Measurements from ENCODE around the gene BEND3.

The BEND3 gene

GRCh38 chr6:107080036-107080435 lies 35.3 kb downstream of the BEND3 start:
- Histone ChIP-seq H3K9me3 (ENCODE audit: control insufficient read depth, insufficient read depth, low read length) (no peaks in the 10 kb centered on the region), H3K27me3 (ENCODE audit: control insufficient read depth, insufficient read depth, low read length) (no peaks in the 10 kb centered on the region), H3K9ac (ENCODE audit: low read depth, low read length) (no peak overlapping the region), H3K27ac (ENCODE audit: low read depth, low read length) (no peak overlapping the region), H3K36me3 (ENCODE audit: control insufficient read depth, insufficient read depth, low read length) (peaks cover 70% of the 10 kb centered on the region), H3K4me1 (ENCODE audit: control insufficient read depth, insufficient read depth, low read length) (no peaks in the 10 kb centered on the region), H3K4me3 (ENCODE audit: low read depth, low read length) (no peak overlapping the region)

- peaks cover 64% of the 10 kb centered on the region for H3K36me3 ChIP-seq (ENCODE audit: control insufficient read depth, insufficient read depth, low read length)
- no peaks in the 10 kb centered on the region for H3K9me3 ChIP-seq (ENCODE audit: control insufficient read depth, insufficient read depth, low read length)
- H3K9ac ChIP-seq (ENCODE audit: low read depth, low read length), result no peak overlapping the region
- no peak overlapping the region for H3K27ac ChIP-seq (ENCODE audit: low read depth, low read length)
- H3K27me3 ChIP-seq (ENCODE audit: control insufficient read depth, insufficient read depth, low read length), result no peaks in the 10 kb centered on the region
- no peaks in the 10 kb centered on the region for H3K4me1 ChIP-seq (ENCODE audit: control insufficient read depth, insufficient read depth, low read length)
- no peak overlapping the region for H3K4me3 ChIP-seq (ENCODE audit: low read depth, low read length)
These were observed 35.9 kb downstream of the BEND3 start for GRCh38 chr6:107079429-107079828.

- Histone ChIP-seq H3K4me1 (ENCODE audit: control insufficient read depth, insufficient read depth, low read length) (no peaks in the 10 kb centered on the region), H3K27me3 (ENCODE audit: control insufficient read depth, insufficient read depth, low read length) (no peaks in the 10 kb centered on the region), H3K9me3 (ENCODE audit: control insufficient read depth, insufficient read depth, low read length) (no peaks in the 10 kb centered on the region), H3K4me3 (ENCODE audit: low read depth, low read length) (no peak overlapping the region), H3K9ac (ENCODE audit: low read depth, low read length) (no peak overlapping the region), H3K27ac (ENCODE audit: low read depth, low read length) (no peak overlapping the region), H3K36me3 (ENCODE audit: control insufficient read depth, insufficient read depth, low read length) (peaks cover 59% of the 10 kb centered on the region)
These were observed 37.6 kb downstream of the BEND3 start for GRCh38 chr6:107077710-107078109.

- Histone ChIP-seq H3K27me3 (ENCODE audit: control insufficient read depth, insufficient read depth, low read length) (no peaks in the 10 kb centered on the region), H3K9ac (ENCODE audit: low read depth, low read length) (no peak overlapping the region), H3K9me3 (ENCODE audit: control insufficient read depth, insufficient read depth, low read length) (no peaks in the 10 kb centered on the region), H3K36me3 (ENCODE audit: control insufficient read depth, insufficient read depth, low read length) (peaks cover 66% of the 10 kb centered on the region), H3K27ac (ENCODE audit: low read depth, low read length) (no peak overlapping the region), H3K4me3 (ENCODE audit: low read depth, low read length) (no peak overlapping the region), H3K4me1 (ENCODE audit: control insufficient read depth, insufficient read depth, low read length) (no peaks in the 10 kb centered on the region)
These were observed 39.3 kb downstream of the BEND3 start for GRCh38 chr6:107075951-107076381.

- no peak overlapping the region for H3K27ac ChIP-seq (ENCODE audit: low read depth, low read length)
- peaks cover 10% of the 10 kb centered on the region for H3K4me1 ChIP-seq (ENCODE audit: control insufficient read depth, insufficient read depth, low read length)
- H3K4me3 ChIP-seq (ENCODE audit: low read depth, low read length), result no peak overlapping the region
- H3K9ac ChIP-seq (ENCODE audit: low read depth, low read length), result no peak overlapping the region
- no peaks in the 10 kb centered on the region for H3K27me3 ChIP-seq (ENCODE audit: control insufficient read depth, insufficient read depth, low read length)
- no peaks in the 10 kb centered on the region for H3K9me3 ChIP-seq (ENCODE audit: control insufficient read depth, insufficient read depth, low read length)
- peaks cover 76% of the 10 kb centered on the region for H3K36me3 ChIP-seq (ENCODE audit: control insufficient read depth, insufficient read depth, low read length)
These were observed 44.6 kb downstream of the BEND3 start for GRCh38 chr6:107070686-107071085.

- H3K36me3 ChIP-seq (ENCODE audit: control insufficient read depth, insufficient read depth, low read length), result peaks cover 73% of the 10 kb centered on the region
- no peak overlapping the region for H3K4me3 ChIP-seq (ENCODE audit: low read depth, low read length)
- H3K9ac ChIP-seq (ENCODE audit: low read depth, low read length), result no peak overlapping the region
These were observed 45.4 kb downstream of the BEND3 start for GRCh38 chr6:107069631-107070548.

GRCh38 chr6:107068691-107069630 lies 46.4 kb downstream of the BEND3 start:
- peaks cover 73% of the 10 kb centered on the region for H3K36me3 ChIP-seq (ENCODE audit: control insufficient read depth, insufficient read depth, low read length)
- no peak overlapping the region for H3K9ac ChIP-seq (ENCODE audit: low read depth, low read length)

More at GRCh38 chr6:107069631-107070548, 45.4 kb downstream of the BEND3 start:
- Histone ChIP-seq H3K9me3 (ENCODE audit: control insufficient read depth, insufficient read depth, low read length) (no peaks in the 10 kb centered on the region), H3K27ac (ENCODE audit: low read depth, low read length) (no peak overlapping the region), H3K4me1 (ENCODE audit: control insufficient read depth, insufficient read depth, low read length) (peaks cover 10% of the 10 kb centered on the region), H3K27me3 (ENCODE audit: control insufficient read depth, insufficient read depth, low read length) (no peaks in the 10 kb centered on the region)

GRCh38 chr6:107066697-107067659 lies 48.3 kb downstream of the BEND3 start:
- H3K9me3 ChIP-seq (ENCODE audit: control insufficient read depth, insufficient read depth, low read length), result no peaks in the 10 kb centered on the region
- H3K4me3 ChIP-seq (ENCODE audit: low read depth, low read length), result no peak overlapping the region
- H3K9ac ChIP-seq (ENCODE audit: low read depth, low read length), result no peak overlapping the region
- H3K4me1 ChIP-seq (ENCODE audit: control insufficient read depth, insufficient read depth, low read length), result peaks cover 10% of the 10 kb centered on the region
- H3K27me3 ChIP-seq (ENCODE audit: control insufficient read depth, insufficient read depth, low read length), result no peaks in the 10 kb centered on the region
- H3K27ac ChIP-seq (ENCODE audit: low read depth, low read length), result no peak overlapping the region
- H3K36me3 ChIP-seq (ENCODE audit: control insufficient read depth, insufficient read depth, low read length), result peaks cover 59% of the 10 kb centered on the region

More at GRCh38 chr6:107068691-107069630, 46.4 kb downstream of the BEND3 start:
- Histone ChIP-seq H3K27me3 (ENCODE audit: control insufficient read depth, insufficient read depth, low read length) (no peaks in the 10 kb centered on the region), H3K4me3 (ENCODE audit: low read depth, low read length) (no peak overlapping the region), H3K27ac (ENCODE audit: low read depth, low read length) (no peak overlapping the region), H3K4me1 (ENCODE audit: control insufficient read depth, insufficient read depth, low read length) (peaks cover 10% of the 10 kb centered on the region), H3K9me3 (ENCODE audit: control insufficient read depth, insufficient read depth, low read length) (no peaks in the 10 kb centered on the region)

- Histone ChIP-seq H3K9ac (ENCODE audit: low read depth, low read length) (no peak overlapping the region), H3K9me3 (ENCODE audit: control insufficient read depth, insufficient read depth, low read length) (no peaks in the 10 kb centered on the region), H3K36me3 (ENCODE audit: control insufficient read depth, insufficient read depth, low read length) (peaks cover 36% of the 10 kb centered on the region), H3K4me1 (ENCODE audit: control insufficient read depth, insufficient read depth, low read length) (peaks cover 24% of the 10 kb centered on the region), H3K27ac (ENCODE audit: low read depth, low read length) (no peak overlapping the region), H3K4me3 (ENCODE audit: low read depth, low read length) (no peak overlapping the region), H3K27me3 (ENCODE audit: control insufficient read depth, insufficient read depth, low read length) (no peaks in the 10 kb centered on the region)
These were observed 50.7 kb downstream of the BEND3 start for GRCh38 chr6:107064579-107065065.

- peaks cover 16% of the 10 kb centered on the region for H3K36me3 ChIP-seq (ENCODE audit: control insufficient read depth, insufficient read depth, low read length)
- peaks cover 24% of the 10 kb centered on the region for H3K4me1 ChIP-seq (ENCODE audit: control insufficient read depth, insufficient read depth, low read length)
- H3K9ac ChIP-seq (ENCODE audit: low read depth, low read length), result no peak overlapping the region
- H3K27ac ChIP-seq (ENCODE audit: low read depth, low read length), result peak overlapping the region; percentile 78
- no peaks in the 10 kb centered on the region for H3K9me3 ChIP-seq (ENCODE audit: control insufficient read depth, insufficient read depth, low read length)
- no peak overlapping the region for H3K4me3 ChIP-seq (ENCODE audit: low read depth, low read length)
- no peaks in the 10 kb centered on the region for H3K27me3 ChIP-seq (ENCODE audit: control insufficient read depth, insufficient read depth, low read length)
These were observed 52.6 kb downstream of the BEND3 start for GRCh38 chr6:107062691-107063090.
